PC-3 (cell line): ENCODE measurements around the gene KYAT1.

Experiments
- CTCF ChIP-seq: fragments of 300-600 bp; sonication (generic); conservative IDR thresholded peaks from 2 replicates; pipeline ENCODE4 v1.5.1; 2017; ENCODE audit warnings: antibody characterized with exemption, low read depth, mild to moderate bottlenecking, low read length
- EZH2 ChIP-seq: fragments of 300-600 bp; sonication (generic); IDR thresholded peaks from one replicate; pipeline ENCODE4 v1.6.1; 2017; ENCODE audit warnings: antibody characterized with exemption, mild to moderate bottlenecking, low read length; ENCODE audit not compliant: unreplicated experiment
- EZH2phosphoT487 ChIP-seq: fragments of 300-600 bp; sonication (generic); IDR thresholded peaks from 2 replicates; pipeline ENCODE4 v1.6.1; 2018; ENCODE audit warnings: mild to moderate bottlenecking, antibody characterized with exemption, low read length, borderline replicate concordance

- TF ChIP-seq CTCF (no peak), EZH2 (no peak), EZH2phosphoT487 (no peak)
Measured at GRCh38 chr9:128823362-128823902, 58.3 kb downstream of the KYAT1 start.
